CD4-positive, alpha-beta T cell treated with Interleukin-10 for 1 hour (primary cell): ENCODE results near the gene FRAT2.

Source experiments
- DNase-seq: peaks from one replicate; pipeline ENCODE4 v3.0.0-alpha.2; 2020

The FRAT2 gene

DNA sequence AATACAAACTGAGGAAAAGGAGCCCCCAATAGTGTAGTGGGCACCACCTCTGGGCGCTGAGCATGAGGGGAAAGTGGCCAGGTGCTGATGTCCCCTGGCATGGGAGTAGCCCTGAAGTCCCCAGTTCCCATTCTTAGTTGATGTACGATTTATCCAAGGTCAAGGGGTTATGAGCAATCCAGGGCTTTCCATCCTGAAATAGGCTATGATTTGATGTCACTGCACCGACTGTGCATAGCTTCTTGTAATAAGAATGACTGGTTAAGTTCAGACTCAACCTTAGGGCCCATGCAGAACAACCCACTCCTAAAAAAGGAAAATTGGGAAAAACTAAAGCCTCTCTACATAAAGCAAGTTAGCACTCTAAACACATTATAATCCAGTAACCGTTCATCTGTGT is 11.0 kb downstream of the FRAT2 start:
- no peak for DNase-seq

DNA sequence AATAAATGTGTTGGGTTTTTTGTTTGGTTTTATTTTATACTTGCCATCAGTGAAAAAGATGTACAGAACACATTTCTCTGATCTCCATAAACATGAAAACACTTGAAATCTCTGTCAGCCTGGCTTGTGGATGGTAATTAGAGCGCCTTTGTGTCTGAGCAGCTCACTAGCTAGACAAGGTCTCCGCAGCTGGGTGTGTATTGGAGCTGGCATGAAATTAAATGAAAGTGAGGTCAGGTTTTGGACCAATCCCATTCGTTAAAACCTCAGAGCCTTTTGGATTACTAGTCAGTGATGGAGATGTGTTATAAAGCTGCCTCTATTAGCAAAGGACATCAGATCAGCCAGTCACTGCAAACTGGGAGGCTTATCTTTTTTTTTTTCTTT is 12.7 kb downstream of the FRAT2 start:
- DNase-seq, result no peak

DNA sequence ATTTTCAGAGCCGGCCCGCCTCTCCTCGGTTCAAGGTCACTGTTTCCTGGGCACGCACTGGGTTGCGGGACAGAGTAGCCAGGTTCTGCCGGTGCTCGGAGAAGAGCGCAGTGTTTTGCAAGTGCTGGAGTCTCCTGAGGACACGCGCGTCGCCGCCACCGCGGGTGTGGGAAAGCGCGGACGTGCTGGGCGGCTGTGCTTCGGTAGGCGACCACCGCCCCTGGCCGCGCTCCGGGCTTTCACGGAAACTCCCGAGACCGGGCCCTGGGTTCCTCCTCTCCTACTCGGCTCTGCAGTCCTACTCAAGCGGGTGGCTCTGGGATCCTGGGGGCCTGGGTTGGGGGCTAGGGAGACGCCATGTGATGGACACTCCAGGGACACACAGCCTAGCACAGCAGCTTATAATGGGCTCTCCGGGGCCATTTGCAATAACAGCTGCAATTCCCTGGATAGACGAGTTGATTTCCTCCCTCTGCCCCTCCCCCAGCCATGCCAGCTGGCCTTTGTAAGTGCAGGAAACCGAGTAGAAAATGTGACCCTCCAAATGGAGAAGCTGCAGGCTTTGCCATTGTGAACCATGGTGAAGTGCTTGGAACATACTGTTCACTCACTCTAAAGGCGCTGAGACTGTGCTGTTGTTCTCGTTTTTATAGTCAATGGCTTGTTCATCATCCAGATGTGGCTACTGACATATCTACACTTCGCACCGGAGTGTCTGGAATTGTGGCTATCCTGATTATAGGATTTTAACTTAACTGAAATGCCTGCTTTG is 13.3 kb downstream of the FRAT2 start:
- peak; percentile 12 for DNase-seq

DNA sequence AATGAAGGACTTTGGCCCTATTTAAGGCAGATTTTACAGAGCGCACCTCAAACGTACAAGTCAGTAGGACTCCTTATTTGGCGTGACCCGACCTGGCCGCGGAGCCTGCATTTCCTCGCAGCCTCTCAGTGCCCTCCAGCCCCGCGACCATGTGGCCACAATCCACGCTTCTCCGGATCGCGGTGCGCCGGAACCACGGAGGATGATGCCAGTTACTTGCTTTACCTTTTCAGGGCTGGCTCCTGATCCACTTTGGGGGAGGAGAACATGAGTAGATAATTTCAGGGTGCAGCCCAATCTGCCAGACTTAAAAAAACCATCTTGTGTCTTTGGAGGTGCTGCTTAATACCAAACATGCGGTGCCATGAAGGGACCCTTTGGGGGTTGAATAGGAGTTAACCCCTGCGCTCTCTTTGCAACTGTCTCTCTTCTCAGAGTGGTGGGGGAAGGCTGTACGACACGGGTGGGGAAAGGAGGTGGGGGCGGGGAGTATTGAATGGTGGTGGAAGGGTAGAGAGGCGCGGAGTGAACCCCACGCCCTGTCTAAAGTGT is 14.0 kb downstream of the FRAT2 start:
- DNase-seq, result no peak

DNA sequence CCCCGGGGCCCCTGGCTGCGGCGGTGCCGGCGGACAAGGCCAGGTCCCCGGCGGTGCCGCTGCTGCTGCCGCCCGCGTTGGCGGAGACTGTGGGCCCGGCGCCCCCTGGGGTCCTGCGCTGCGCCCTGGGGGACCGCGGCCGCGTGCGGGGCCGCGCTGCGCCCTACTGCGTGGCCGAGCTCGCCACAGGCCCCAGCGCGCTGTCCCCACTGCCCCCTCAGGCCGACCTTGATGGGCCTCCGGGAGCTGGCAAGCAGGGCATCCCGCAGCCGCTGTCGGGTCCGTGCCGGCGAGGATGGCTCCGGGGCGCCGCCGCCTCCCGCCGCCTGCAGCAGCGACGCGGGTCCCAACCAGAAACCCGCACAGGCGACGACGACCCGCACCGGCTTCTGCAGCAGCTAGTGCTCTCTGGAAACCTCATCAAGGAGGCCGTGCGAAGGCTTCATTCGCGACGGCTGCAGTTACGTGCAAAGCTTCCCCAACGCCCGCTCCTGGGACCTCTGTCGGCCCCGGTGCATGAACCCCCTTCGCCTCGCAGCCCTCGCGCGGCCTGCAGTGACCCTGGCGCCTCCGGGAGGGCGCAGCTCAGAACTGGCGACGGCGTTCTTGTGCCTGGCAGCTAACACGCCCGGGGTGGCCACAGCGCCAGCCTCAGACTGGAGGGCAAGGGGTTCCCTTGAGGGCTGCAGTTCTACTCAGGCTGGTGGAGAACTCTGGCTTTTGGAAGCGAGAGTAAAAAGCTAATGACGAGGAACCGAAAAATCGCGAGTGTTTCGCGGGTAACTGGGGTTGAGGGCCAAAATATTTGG is 14.7 kb downstream of the FRAT2 start:
- peak; percentile 69 for DNase-seq

DNA sequence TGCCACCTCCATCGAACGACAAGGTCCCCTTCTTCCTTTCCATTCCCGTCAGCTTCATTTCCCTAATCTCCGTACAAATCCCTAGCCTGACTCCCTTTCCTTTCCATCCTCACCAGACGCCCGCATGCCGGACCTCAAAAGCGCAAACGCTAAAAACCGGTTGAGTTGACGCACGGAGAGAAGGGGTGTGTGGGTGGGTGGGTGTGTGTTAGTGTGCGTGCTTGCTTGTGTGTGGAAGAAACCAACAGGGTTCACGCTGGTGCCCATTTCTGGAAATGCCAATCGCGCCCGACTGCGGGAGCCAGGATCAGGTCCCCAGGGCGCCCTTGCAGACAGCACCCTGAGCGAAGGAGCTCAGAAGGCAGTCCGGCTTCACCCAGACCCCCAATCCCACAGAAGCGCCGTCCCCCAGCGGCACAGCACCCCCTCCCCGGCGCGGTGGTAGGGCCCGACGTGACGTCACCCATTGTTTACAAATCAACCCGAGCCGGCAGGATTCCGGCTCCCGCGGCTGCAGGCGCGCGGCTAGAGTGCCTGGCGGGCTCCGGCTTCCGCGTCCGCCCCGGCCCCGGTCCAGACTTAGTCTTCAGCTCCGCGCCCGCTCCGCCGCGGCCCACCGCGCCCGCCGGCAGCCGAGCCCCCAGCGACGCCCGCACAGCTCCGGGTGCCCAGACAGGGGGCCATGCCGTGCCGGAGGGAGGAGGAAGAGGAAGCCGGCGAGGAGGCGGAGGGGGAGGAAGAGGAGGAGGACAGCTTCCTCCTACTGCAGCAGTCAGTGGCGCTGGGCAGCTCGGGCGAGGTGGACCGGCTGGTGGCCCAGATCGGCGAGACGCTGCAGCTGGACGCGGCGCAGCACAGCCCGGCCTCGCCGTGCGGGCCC is 15.5 kb downstream of the FRAT2 start, which contains the start of gene FRAT1:
Gene FRAT1, plus strand, starts transcription at position 500 of the 880 bp plus-strand sequence. Its CDS starts 183 bp downstream, at position 683.
- peak; percentile 92 for DNase-seq

DNA sequence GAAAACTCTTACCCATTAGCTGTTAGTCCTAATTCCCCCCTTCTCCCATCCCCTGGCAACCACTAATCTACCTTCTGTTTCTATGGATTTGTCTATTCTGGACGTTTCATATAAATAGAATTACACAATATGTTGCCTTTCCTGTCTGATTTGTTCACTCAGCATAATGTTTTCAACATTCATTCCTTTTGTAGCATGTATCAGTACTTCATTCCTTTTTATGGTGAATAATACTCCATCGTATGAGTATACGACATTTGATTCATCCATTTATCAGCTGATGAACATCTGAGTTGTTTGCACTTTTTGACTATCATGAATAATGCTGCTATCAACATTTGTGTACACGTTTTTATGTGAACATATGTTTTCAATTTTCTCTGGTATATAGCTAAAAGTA is 19.9 kb downstream of the FRAT2 start:
- DNase-seq, result no peak

DNA sequence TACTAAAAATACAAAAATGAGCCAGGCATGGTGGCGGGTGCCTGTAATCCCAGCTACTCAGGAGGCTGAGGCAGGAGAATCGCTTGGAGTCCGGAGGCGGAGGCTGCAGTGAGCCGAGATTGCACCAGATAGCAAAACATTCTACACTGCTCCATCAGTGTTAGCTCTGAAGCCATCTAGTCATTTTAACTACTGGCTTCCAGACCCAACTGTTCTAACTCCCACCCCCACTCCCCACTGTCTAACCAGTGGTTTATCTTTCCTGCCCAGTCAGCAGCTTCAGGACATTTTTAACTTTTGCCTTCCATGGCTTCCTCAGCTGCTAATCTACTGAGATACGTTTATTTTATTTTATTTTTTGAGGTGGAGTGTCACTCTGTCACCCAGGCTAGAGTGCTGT is 21.6 kb downstream of the FRAT2 start:
- DNase-seq, result no peak

DNA sequence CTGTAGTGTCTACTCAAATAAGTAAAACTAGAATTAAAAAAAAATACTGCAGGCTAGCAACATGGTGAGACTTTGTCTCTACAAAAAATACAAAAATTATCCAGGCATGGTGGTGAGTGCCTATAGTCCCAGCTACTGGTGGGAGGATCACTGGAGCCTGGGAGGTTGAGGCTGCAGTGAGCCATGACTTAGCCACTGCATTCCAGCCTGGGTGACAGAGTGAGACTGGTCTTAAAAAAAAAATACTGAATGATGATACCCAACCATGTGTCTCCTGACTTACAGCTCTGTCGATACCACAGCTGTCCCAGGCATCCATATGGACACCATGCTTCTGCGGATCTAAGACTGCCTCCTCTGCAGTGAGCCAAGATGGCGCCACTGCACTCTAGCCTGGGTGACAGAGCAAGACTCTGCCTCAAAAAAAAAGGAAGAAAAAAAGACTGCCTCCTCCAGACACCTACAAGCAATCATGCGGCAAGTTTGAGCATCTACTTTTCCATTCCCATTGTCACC is 23.4 kb downstream of the FRAT2 start:
- DNase-seq, result no peak

DNA sequence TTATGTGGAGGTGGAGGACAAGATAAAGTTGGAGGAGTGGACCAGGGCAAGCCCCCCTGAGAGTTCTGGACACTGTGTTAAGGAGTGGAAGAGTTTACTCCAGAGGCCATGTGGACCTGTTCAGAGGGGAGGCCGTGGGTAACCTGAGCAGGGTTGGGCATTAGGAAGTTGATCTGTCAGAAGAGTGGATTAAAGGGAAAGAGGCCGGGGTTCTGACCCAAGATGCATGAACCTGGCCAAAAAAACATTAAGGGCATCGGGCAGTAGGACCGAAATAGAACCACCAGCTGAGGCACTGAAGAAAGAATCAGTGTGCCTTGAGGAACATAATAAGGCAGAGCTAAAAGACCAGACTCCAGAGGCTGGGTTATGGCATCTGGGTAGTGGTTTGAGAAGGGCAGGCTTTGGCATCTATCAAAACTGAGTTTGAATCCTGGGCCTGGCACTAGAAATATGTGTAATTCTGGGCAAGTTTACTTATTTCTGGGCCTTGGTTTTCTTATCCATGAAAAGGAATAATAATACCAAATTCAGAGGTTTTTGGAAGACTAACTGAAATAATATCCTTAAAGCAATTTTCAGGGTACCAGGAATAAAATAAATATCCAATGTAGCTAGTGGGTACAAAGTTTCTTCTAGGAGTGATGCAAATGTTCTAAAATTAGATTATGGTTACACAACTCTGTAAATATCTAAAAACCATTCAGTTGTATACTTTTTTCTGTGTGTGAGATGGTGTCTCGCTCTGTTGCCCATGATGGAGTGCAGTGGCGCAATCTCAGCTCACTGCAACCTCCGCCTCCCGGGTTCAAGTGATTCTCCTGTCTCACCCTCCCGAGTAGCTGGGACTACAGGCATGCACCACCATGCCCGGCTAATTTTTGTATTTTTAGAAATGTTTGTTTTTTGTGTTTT is 26.4 kb downstream of the FRAT2 start:
- DNase-seq, result no peak

DNA sequence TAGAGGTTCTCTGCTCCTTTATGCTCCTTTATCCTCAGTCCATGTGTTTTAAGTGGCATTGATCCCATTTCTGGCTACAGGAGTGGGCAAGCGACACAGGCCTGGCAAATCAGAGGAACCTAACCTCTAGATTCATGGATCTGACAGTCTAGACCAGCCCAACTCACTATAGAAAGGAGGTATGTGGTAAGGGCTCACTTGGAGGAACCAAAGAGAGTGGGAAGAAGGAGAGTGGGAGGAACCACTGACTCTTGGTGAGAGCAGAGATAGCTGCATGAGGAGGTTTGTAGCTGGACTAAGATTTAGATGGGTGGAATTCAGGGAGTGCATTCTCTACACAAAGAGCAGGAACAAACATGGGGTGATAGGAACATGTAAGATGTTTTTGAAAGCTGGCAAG is 27.1 kb downstream of the FRAT2 start:
- no peak for DNase-seq

DNA sequence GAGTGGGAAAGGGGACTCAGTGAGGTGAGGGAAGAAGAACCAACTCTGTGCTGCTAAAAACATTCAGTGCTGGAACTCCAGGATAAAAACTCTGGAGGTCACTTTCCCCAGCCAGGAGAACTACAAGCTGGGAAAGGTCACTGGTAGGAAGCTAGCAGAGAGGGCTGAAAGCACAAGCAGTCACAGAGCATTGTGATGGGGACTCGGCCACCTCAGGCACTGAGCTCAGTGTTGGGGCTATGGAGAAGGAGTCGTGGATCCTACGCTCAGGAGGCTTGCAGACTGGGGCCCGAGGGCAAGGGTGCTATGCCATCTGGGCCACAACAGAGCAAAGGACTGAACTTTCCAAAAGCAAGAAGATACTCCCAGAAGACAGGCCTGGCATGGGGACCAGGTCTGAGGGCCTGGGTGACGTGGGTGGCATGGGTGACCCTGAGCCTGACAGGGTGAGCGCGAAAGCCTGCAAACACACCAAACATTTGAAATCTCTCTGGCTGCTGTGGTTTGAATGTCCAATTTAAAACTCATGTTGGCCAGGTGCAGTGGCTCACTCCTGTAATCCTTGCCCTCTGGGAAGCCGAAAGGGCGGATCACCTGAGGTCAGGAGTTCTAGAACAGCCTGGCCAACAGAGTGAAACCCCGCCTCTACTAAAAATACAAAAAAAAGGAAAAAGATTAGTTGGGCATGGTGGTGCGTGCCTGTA is 32.3 kb downstream of the FRAT2 start:
- no peak for DNase-seq

DNA sequence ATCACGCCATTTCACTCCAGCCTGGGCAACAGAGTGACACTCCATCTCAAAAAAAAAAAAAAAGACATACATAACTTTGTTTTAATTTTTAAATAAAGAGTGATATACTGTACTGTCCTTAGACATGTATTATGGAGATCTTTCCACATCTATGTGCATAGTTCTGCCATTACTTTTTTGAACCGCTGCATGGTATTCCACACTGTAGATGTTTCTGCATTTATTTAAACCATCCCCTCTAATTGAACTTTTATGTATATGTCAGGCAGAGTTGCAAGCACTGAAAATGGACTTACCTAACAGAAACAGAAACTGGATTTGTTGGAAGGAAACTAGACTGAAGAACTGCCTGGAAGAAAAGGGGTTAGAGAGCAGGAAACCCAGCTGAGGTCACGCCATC is 33.5 kb downstream of the FRAT2 start:
- no peak for DNase-seq

DNA sequence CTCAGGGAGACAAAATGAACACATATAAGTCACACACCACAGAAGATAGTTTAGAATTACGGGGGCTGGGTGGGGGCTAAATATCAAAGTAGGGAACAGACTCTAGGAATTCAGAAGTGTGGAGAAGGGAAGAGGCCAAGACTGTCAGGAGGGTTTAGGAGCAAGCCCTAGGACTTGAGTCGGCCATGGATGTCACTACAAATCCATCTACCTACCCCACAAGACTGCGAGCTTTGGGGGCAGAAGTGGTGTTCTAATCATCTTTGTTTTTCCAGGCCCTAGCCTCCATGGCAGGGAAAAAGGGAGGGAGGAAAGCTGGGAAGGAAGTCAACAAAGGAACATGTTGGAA is 36.3 kb downstream of the FRAT2 start:
- no peak for DNase-seq

DNA sequence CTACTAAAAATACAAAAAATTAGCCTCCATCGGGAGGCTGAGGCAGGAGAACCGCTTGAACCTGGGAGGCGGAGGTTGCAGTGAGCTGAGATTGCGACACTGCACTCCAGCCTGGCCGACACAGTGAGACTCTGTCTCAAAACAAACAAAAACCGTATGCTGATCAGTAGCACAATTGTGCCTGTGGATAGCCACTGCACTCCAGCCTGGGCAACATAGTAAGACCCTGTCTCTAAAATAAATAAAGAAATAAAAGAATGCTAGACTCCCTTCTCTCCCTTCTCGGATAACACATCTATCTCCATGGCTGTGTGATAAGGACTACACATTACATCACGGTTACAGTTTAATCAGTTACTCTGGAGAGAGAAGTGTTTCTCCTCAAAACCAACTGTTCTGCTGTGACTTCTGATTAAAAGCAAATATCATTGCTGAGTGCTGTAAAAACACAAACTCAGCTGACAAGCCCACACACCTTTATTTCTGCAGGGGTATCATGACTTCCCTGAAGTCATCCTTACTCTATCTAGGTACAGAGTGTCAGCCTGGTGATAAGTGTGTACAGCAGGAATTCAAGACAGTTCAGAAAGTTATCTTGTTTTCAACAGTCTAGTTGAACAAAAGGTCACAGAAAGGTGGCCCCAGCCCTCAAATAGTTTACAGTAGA is 36.8 kb downstream of the FRAT2 start:
- no peak for DNase-seq

DNA sequence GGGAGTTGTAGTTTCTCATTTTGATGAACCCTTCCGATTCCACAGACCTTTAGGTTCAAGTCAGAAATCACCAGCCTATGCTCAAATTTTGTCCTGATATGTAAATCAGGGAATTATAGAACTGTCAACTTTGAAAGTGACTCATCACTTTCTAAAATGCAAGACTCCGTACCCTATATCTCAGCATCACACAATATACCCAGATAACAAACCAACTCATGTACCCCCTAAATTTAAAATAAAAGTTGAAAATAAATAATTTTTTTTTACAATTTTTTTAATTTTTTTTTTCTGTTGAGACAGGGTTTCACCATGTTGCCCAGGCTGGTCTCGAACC is 41.7 kb downstream of the FRAT2 start:
- no peak for DNase-seq

DNA sequence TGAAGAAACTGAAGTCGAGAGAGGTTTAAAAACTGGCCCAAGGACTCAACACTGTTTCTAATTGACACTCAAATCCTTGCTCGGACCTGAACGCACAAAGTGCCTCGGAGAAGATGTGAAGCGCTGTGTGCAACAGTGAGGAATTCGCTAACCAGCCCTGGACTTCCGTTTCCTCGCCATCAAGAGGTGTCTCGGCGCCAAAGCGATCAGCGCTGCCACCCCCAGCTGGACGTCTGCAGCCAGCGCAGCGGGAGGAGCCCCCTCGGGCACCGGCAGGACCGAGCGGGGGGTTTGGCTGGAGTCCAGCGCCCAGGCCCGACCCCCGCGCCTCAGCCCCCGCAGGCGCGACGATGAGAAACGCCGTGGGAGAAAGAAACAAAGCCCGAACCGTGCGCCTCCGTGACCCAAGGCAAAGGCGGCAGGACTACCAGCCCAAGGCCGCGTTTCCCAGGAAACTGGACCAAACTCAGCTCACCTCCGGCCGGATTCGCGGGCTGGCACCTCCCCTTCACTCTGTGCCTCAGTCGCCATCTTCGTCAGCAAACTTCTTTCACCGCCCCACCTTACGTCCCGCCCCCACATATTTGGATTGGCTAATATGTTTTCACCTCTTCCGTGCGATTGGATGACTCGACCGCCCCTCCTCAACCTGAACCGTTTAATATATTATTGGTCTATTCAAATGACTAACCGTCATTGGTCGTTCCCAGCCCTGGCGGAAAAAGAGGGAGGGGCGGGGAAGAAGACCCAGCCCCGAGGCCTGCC is 42.2 kb downstream of the FRAT2 start, which contains the start of gene ARHGAP19:
Gene ARHGAP19, minus strand, starts transcription at position 541 of the 765 bp plus-strand sequence. Its CDS starts 10 bp downstream, at position 531.
- DNase-seq, result peak; percentile 97

DNA sequence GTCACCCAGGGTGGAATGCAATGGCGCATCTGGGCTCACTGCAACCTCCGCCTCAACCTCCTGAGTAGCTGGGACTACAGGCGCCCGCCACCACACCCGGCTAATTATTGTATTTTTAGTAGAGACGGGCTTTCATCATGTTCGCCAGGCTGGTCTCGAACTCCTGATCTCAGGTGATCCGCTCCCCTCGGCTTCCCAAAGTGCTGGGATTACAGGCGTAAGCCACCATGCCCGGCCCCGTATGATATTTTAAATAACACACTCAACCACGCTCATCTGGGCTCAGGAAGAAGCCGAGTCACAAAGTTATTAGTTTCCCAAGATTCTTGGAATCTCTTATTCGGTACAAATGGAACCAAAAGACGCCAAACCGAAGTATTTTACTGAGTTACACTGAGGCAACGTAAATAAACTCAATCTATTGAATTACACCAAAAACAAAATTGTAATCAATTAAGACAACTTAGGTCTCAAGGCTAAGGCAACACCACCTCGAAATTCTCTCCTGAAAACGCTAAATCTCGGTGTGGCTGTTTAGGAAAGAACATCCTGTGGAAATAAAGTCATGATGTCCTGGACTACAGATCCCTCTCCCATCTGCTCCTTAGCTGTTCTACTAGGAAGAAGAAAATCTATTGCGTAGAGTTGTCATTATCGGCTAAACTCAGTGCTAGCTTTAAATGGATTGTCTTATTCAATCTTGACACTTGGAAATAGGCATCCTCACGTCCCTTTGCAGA is 43.0 kb downstream of the FRAT2 start:
- DNase-seq, result no peak
